NCI-H2196 treated with DMSO at 0.1 percent for 48 hours (cell line): ENCODE data around the gene ANKS6.

Experiments used
- DNase-seq: peaks from one replicate; lab custom pipeline; 2025; ENCODE audit not compliant: unreplicated experiment; lab: John Stamatoyannopoulos, UW

The ANKS6 gene

DNA sequence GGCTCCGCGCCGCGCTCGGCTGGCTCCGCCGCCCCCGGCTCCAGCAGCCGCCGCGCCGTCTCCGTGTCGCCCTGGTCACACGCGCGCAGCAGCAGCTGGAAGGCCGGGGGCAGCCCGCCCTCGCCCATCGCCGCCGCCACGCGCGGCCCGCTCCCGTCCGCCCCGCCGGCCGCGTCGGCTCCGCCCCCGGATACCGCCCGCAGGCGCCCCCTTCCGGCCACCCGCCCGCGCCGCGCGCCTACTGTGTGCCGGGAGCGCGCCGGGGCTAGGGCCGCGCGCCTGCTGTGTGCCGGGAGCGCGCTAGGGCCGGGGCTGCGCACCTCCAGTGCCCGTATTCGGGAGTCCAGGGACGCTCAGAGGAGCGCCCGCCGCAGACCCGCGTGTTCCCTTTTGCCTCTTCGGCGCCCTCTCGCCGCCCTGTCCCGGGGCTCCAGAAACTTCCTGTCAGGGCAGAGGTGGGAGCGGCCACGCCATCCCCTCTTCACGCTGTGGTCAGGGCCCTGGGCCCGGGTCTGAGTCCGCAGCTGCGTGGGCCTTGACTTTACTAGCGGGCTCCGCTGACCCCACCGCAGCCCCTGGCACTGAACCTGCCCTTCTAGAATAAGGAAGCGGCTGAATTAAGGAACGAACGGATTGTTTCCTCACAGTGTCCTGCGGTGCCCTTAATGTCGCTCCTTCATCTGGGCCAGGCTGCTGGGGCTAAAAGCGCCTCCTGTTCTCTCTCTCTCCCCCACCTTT lies at the start of gene ANKS6:
Gene ANKS6 (minus strand): TSS at position 192 of the 738 bp plus-strand sequence. CDS start 64 bp downstream, at position 128.
- no peak for DNase-seq

DNA sequence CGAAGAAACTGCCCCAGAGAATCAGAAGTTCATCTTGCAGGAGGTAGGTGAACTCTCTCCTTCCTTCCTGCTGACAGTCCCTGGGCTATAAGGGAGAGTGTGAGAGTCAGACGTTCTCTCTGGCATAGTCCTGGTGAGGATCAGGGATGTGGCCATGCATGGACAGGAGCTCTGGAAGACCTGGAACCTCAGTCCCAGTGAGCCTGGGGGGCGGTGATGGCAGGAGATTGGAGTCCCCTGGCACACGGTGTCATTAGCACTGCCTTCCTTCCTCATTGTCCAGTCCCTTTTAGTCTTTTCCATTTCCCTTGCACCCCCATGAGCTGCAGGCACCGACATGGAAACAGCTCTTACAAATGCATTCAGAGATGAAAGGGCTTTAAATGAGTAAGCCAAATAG lies 49.7 kb upstream of the ANKS6 start:
- no peak for DNase-seq

GRCh38 chr9:98842510-98842909 lies 46.2 kb upstream of the ANKS6 start:
- no peak for DNase-seq

DNA sequence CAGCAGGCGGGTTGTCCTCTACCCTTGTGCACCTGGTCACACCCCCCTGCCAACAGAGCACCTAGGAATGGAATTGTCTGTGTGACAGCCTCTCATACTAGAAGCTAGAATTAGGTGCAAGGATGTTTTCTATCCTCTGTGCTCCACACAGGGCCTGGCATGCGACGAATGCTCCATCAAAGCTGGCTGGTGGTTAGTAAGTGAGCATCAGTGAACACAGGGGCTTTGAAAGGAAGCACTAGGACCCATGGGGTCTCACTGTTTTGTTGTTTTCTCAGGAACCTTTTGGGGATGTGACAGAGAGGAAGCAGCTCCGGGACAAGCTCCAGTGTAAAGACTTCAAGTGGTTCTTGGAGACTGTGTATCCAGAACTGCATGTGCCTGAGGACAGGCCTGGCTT lies 43.4 kb upstream of the ANKS6 start:
- no peak for DNase-seq

DNA sequence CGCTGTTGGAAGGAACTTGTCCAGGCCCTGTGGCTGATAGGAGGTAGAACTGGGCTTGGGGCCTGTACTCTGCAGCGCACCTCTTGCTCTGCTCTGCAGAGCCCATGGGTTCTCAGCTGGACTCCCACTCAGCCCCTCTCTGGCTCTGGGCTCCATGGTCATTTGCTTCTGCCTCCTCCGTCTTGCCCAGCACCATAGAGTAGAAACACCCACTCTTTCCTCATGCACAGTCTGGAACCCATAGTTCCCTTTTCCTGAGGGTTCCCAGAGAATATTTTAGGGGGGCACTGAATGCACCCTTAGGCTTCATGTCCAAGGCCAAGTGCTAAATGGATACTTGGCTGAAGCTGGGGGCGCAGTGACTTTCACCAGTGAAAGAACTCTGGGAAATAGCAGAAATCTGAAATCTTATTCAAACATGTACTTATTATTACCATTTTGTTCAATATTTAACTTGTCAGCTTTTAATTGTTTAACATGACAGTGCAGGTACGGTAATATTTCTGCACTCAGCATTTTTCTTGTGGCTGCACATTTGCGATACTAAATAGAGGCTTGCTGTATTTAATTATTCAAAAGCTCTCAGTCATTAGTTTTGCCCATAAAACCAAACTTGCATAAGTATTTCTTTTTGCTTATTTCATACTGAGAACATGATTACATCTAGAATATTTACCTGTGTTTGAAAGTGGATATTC lies 42.7 kb upstream of the ANKS6 start:
- DNase-seq: no peak

DNA sequence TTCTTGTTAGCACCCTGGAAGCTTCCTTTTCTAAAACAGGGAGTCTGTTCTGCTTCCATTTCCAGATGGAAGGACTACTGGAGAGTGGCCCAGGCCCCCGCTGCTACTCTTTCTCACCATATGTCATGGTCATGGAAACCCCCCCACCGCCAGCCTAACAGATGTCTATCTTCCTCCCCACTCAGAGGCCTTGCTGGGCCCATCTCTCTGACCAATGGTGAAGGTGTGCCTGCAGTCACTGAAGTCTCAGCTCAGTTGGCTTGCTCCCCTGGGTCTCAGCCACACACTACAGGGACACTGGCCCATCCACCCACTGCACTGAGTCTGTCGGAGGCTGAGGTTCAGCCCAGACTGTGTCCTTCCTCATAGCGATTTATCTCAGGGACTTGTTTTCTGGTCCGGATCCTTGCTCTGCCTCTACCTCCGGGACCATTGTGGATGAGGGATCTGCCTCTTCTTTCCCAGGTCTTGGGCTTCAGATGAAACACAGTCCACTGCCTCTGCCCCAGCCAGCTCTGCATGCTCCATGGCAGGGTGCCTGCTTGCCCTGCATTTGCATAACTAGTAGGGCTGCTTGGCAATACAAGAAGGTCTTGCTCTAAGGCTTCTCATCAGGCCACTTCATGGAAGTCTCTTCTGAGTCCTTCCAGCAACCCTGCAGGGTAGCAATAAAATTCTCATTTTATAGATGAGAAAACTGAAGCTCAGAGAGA lies 42.0 kb upstream of the ANKS6 start:
- no peak for DNase-seq

- no peak for DNase-seq
Measured at GRCh38 chr9:98837516-98837915, 41.2 kb upstream of the ANKS6 start.

- no peak for DNase-seq
Measured at GRCh38 chr9:98836206-98836605, 39.9 kb upstream of the ANKS6 start.

GRCh38 chr9:98834386-98834785 lies 38.0 kb upstream of the ANKS6 start:
- no peak for DNase-seq

DNA sequence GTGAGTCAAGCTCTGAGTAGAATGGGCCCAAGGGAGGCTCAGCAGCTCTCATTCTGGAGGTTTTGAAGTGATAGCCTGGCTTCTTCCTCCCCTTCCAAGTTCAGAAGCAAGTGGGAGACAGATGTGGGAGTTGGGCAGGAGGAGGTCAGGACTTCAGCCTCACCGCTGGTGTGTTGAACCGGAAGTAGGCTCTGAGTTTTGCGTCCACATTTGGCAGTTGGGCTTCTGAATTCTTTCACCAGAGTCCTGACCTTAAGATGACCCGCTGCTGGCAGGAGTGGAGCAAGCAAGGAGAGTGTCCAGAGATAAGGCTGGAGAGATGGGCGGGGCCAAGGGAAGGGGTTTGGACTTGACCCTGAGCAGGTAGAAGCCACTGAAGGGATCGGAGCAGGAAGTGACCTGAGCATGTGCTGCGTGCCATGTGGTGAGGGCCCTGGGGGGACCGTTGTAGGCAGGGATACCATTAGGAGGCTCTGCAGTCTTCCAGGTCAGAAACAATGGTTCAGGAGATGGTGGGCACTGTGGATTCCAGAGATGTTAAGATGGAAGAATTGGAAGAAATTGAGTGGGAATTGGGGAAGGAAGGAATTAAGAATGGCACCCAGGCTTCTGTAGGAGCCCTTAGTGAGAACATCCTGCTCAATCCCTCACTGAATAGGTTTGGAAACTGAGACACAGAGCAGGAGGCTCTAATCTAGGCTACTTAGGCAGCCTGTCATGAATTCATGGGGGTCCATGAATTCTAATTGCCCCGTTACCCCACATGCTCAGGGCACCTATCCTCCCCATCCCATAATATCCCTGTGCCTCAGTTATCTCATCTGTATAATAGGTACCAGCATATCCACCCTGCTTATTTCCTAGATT lies 37.0 kb upstream of the ANKS6 start:
- DNase-seq: no peak

DNA sequence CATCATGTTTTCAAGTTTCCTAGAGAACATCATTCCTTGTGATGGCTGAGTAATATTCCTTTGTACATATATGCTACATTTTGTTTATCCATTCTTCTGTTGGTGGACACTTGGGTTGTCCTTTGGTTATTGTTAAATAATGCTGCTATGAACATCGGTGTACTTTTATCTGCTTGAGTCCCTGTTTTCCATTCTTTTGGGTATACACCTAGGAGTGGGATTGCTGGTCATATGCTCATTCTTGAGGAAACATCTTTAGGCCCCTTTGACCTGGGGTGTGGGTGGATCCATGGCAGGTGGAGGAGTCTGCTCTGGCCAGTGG lies 36.4 kb upstream of the ANKS6 start:
- no peak for DNase-seq

DNA sequence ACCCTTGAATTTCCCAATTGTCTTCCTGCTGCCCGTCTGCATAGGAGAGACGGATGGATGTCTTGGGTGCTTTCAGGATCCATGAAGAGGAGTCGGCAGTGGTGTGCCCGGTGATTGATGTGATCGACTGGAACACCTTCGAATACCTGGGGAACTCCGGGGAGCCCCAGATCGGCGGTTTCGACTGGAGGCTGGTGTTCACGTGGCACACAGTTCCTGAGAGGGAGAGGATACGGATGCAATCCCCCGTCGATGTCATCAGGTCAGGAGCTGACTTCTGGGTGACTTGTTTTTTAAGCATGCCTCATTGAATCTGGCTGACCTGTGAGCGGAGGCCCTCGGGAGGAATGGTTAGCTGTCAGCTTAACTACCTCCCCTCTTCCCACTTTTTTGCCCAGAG lies 35.3 kb upstream of the ANKS6 start:
- DNase-seq: no peak

DNA sequence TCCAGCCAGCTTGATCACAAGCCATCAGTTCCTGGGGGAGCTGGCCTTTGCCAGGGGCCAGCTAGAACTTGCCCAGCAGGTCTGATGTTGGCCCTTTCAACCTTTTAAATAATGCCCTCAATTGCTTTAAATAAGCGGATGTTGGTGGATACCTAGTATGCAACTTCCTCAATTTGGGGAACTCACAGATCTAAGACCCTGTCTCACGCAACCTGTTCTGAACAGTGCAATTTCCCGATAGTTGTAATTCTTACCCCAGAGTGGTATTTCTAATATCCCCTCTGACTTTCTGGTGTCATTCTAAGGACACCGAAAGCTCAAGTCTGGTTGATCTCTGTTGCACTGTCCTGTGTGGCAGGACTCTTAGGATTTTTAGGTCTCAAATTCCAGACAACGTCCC lies 34.2 kb upstream of the ANKS6 start:
- no peak for DNase-seq

DNA sequence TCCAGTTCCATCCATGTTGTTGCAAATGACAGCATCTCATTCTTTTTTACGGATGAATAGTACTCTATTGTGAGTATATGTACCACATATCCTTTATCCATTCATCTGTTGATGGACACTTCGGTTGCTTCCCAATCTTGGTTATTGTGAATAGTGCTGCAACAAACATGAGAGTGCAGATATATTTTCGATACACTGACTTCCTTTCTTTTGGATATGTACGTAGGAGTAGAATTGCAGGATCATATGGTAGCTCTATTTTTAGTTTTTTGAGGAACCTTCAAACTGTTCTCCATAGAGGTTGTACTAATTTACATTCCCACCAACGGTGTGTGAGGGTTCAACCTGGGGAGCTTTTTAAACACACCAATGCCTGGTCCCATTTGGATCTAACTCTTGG lies 33.4 kb upstream of the ANKS6 start:
- DNase-seq: no peak

DNA sequence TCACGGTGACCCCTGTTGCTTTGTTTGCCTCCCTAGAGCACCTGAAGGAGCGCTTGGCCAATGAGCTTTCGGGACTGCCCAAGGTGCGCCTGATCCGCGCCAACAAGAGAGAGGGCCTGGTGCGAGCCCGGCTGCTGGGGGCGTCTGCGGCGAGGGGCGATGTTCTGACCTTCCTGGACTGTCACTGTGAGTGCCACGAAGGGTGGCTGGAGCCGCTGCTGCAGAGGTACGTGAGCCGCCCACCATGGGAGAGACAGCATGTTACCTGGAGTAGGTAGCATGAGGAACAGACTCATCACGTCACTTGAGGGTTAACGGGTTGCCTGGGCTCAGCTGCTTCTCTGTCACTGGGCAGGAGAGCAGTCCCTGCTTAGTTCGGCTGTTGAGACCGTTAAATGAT lies 30.4 kb upstream of the ANKS6 start:
- DNase-seq: no peak

DNA sequence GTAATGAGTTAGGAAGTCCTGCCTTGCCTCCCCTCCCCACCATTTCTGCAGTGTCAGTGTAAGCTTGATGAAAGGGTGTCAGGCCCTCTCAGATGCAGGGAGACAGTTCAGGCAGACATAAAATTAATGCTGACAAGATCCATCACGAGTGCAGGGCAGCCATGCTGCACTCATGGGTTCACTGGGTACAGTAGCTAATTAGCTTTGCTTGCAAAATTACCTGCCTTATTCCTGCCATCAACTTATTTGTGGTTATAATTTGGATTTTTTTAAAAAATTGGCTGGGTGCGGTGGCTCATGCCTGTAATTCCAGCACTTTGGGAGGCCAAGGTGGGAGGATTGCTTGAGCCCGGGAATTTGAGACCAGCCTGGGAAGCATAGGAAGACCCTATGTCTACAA lies 29.1 kb upstream of the ANKS6 start:
- no peak for DNase-seq

DNA sequence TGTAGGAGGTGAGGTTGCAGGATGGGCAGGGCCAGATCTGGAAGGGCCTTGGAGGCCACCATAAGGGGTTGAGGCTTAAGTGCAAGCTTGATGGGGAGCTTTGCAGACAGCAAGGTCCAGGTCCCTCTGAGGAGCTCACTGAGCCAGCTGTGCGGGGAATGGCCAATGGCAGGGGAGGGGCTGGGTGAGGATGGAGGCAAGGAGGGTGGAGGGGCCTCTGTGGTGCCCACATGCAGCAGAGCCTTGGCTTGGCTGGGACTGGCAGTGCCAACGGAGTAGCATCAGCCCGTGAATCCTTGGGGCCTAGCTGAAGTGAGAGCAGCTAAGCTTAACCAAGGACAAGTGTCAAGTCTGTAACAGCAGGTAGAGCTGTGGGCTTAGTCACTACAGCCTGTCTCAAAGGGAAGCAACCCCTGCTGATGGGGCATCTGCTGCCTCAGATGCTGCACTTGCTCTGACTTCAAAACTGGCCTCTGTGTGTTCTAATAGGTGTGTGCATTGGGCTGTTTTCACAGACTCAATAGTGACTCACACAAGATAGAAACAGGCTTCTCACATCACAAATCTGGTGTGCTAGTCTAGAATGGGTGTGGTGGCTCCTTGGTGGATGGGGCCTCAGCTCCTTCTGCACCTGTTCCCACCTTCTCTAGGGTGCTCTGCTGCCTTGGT lies 27.4 kb upstream of the ANKS6 start:
- DNase-seq: no peak

GRCh38 chr9:98822661-98823060 lies 26.3 kb upstream of the ANKS6 start:
- no peak for DNase-seq

GRCh38 chr9:98821831-98822230 lies 25.5 kb upstream of the ANKS6 start:
- no peak for DNase-seq

GRCh38 chr9:98819231-98819630 lies 22.9 kb upstream of the ANKS6 start:
- DNase-seq: no peak

DNA sequence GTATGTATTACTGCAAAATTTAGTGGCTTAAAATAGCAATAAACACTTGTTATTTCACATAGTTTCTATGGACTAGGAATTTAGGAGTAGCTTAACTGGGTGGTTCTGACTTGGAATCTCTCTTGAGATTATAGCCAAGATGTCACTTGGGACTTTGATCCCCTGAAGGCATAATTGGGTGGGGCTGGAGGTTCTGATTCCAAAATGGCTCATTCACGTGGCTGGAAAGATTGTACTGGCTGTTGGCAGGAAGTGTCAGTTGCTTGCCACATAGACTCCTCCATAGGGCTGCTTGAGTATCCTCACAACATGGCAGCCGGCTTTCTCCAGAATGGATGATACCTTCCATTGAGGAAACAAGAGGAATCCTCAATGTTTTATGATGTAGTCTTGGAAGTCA lies 22.4 kb upstream of the ANKS6 start:
- DNase-seq: no peak
